ENCODE data around the gene ATXN10. TPM values are rescaled to one million over a fixed set of nuclear protein-coding genes. Genes with fewer than 3 reads are reported as not detected.
"Not testable (repeated sequence)": the region's sequence is repeated elsewhere in the genome, so short reads cannot be mapped to it uniquely, and the experiment has no call there.

The ATXN10 gene
- total and polyA plus RNA-seq, 2 of the 8 experiments (the other 6 are each of a cell fraction or from before 2014, with no cell fraction given) = 134 to 210 TPM

GRCh38 chr22:45623464-45624145 lies 48.0 kb upstream of the ATXN10 start:
- H2BK20ac ChIP-seq (ENCODE audit: low read length); H3K4me2 ChIP-seq (ENCODE audit: insufficient read depth in 1 of 2, low read depth in 2 of 2, low read length in 2 of 2); H3K27me3 ChIP-seq (replicated peaks in 1 of 4; ENCODE audit: control insufficient read depth in 3 of 4, extremely low read depth in 1 of 4, insufficient read depth in 3 of 4, low read length in 3 of 4); H3K4me3 ChIP-seq (ENCODE audit: extremely low read depth in 1 of 4, insufficient read depth in 2 of 4, low read depth in 3 of 4, low read length in 4 of 4); H3K9me3 ChIP-seq (ENCODE audit: insufficient read depth in 2 of 2, low read depth in 1 of 2, low read length in 1 of 2); FAIRE-seq; H4K8ac ChIP-seq (ENCODE audit: extremely low read depth, insufficient read depth, low read length); H2BK120ac ChIP-seq (replicated peaks; ENCODE audit: low read depth, low read length); H3K79me1 ChIP-seq (ENCODE audit: low read depth, low read length); H3K4ac ChIP-seq (replicated peaks; ENCODE audit: insufficient read length, low read depth, low read length); DNase-seq (ENCODE audit: low read depth in 1 of 2, low spot score in 2 of 2); H2AK5ac ChIP-seq (ENCODE audit: low read depth, low read length); H3K23me2 ChIP-seq (ENCODE audit: low read depth, low read length); POLR2A ChIA-PET (ENCODE audit: partially characterized antibody); H3K14ac ChIP-seq (ENCODE audit: insufficient read length); H3K27ac ChIP-seq (ENCODE audit: low read depth, low read length); H2BK5ac ChIP-seq (ENCODE audit: low read depth, low read length); H3K79me2 ChIP-seq (ENCODE audit: control insufficient read depth in 1 of 2, insufficient read depth in 2 of 2, low read length in 2 of 2); H2AFZ ChIP-seq (ENCODE audit: low read length); H3K4me1 ChIP-seq (replicated peaks in 1 of 4; ENCODE audit: control insufficient read depth in 3 of 4, insufficient read depth in 4 of 4, low read length in 3 of 4); H4K91ac ChIP-seq (replicated peaks; ENCODE audit: insufficient read length, low read length); H4K20me1 ChIP-seq (replicated peaks in 1 of 2; ENCODE audit: control insufficient read depth in 1 of 2, insufficient read depth in 2 of 2, low read length in 2 of 2); H2BK12ac ChIP-seq (ENCODE audit: low read depth, low read length); H4K5ac ChIP-seq (ENCODE audit: insufficient read length, low read depth, low read length); H3K36me3 ChIP-seq (ENCODE audit: control insufficient read depth in 2 of 4, insufficient read depth in 4 of 4, low read length in 3 of 4); H3K23ac ChIP-seq (ENCODE audit: insufficient read length); H2BK15ac ChIP-seq (ENCODE audit: low read length); H3K18ac ChIP-seq (ENCODE audit: extremely low read depth, low read length); H3K56ac ChIP-seq (replicated peaks; ENCODE audit: insufficient read length, low read depth, low read length); H3K9ac ChIP-seq (replicated peaks in 1 of 4; ENCODE audit: extremely low read depth in 1 of 4, low read depth in 3 of 4, low read length in 3 of 4): not testable (repeated sequence)
- CTCF ChIA-PET (ENCODE audit: partially characterized antibody) = interaction anchor here (1.3 kb wide), 1 partner anchor 8 kb away, joined by 3 read pairs; no protein-coding TSS in a partner anchor
- WGBS, 2 experiments (ENCODE audit: extremely low coverage in 1 of 2, insufficient coverage in 1 of 2, insufficient read length in 1 of 2, insufficient replicate concordance in 2 of 2, low coverage in 1 of 2, low lambda C conversion rate in 2 of 2, missing lambda C conversion rate in 1 of 2) = 91% methylated on average over 3 of the region's 3 CpGs; no CpG with 5 or more reads in 1 of the 2 experiments

All from H1 (cell line).